SU-DHL-6 (cell line): ENCODE results near the gene TCP11L2.

Experiments
- CTCF ChIP-seq: fragments of 200-600 bp; sonication (generic); IDR thresholded peaks from one replicate; pipeline ENCODE4 v1.5.1; 2017; ENCODE audit warnings: antibody characterized with exemption, mild to moderate bottlenecking, low read length, moderate library complexity; ENCODE audit not compliant: insufficient read depth, poor library complexity, severe bottlenecking
- EZH2phosphoT487 ChIP-seq: fragments of 200-600 bp; sonication (generic), shearing (Covaris generic); conservative IDR thresholded peaks from 2 replicates; pipeline ENCODE4 v1.6.1; 2018; ENCODE audit warnings: mild to moderate bottlenecking, antibody characterized with exemption, low read length, moderate library complexity, mixed read lengths

- TF ChIP-seq CTCF (no peak), EZH2phosphoT487 (no peak)
Observed at GRCh38 chr12:106328735-106329134, 26.2 kb downstream of the TCP11L2 start.
